ENCODE data around the gene IQCH.

Gene IQCH

GRCh38 chr15:67547836-67548235, 293.2 kb downstream of the IQCH start:
- H3K4me3 ChIP-seq (ENCODE audit: low read depth, low read length) = no peak overlapping the region
- no peak for DNase-seq (ENCODE audit: low read depth)
- no peak for TF ChIP-seq CTCF (IDR thresholded peaks at IDR 0.05; ENCODE audit: control insufficient read depth, extremely low read depth, insufficient read depth)

GRCh38 chr15:67548236-67548852, 293.8 kb downstream of the IQCH start:
- DNase-seq (ENCODE audit: low read depth) = no peak

DNA sequence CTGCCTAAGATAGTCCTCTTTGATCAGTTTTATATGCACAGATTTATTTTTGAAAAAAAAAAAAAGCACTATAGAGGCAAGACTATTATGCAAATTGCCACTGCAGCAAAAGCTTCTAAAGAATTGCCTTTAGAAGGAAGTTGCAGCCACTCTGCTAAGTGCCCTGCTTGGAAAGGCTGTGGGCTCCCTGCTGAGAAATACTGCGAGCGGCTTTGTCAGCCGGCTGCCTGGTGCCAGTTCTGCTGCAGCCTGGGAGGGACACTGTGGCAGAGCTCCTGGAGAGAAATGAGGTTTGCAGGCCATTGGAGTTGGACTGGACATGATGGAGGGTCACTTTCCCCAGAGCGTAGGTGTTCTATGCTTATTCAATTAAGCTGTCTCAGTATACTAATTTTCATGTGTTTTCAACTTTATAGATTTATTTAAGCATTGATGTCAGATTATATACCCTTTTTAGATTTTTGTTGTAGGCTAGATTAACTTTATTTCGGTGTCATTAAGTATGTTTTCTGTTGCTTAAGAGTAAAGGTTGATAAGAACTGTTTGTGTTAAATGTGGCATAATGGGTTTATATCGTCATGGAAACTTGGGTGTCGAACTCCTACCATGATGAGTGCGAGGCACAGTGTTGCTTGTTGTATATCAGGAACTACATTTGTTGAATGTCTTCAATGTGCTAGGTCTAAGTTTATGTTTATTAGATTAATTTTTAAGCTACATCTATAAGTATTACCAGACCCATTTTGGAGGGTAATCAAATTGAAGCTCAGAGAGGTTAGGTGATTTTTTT, 294.5 kb downstream of the IQCH start:
- H3K4me3 ChIP-seq (ENCODE audit: low read depth, low read length) = no peak overlapping the region
- no peak for TF ChIP-seq CTCF (IDR thresholded peaks at IDR 0.05; ENCODE audit: control insufficient read depth, extremely low read depth, insufficient read depth)
- no peak for DNase-seq (ENCODE audit: low read depth)

More at GRCh38 chr15:67548236-67548852, 293.8 kb downstream of the IQCH start:
- TF ChIP-seq CTCF (IDR thresholded peaks at IDR 0.05; ENCODE audit: control insufficient read depth, extremely low read depth, insufficient read depth) = no peak
- no peak overlapping the region for H3K4me3 ChIP-seq (ENCODE audit: low read depth, low read length)

- H3K4me3 ChIP-seq (ENCODE audit: low read depth, low read length) = no peak overlapping the region
- no peak for TF ChIP-seq CTCF (IDR thresholded peaks at IDR 0.05; ENCODE audit: control insufficient read depth, extremely low read depth, insufficient read depth)
- no peak for DNase-seq (ENCODE audit: low read depth)
Measured at GRCh38 chr15:67549736-67550135, 295.1 kb downstream of the IQCH start.

DNA sequence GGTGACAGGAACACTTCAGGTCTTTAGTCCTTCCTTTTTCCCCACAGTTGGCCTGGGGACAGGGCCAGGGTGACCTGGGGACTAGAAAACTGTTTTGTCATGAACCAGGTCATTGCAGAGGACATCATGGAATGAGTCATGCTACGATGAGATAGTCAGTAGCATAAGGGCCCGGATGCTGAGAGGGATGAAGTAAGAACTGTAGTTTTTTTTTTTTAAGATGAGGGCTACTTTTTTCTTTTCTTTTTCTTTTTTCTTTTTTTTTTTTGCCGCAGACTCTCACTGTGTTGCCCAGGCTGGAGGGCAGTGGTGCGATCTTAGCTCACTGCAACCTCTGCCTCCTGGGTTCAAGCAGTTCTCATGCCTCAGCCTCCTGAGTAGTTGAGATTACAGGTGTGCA, 295.9 kb downstream of the IQCH start:
- TF ChIP-seq CTCF (IDR thresholded peaks at IDR 0.05; ENCODE audit: control insufficient read depth, extremely low read depth, insufficient read depth) = no peak
- H3K4me3 ChIP-seq (ENCODE audit: low read depth, low read length) = no peak overlapping the region
- DNase-seq (ENCODE audit: low read depth) = no peak

DNA sequence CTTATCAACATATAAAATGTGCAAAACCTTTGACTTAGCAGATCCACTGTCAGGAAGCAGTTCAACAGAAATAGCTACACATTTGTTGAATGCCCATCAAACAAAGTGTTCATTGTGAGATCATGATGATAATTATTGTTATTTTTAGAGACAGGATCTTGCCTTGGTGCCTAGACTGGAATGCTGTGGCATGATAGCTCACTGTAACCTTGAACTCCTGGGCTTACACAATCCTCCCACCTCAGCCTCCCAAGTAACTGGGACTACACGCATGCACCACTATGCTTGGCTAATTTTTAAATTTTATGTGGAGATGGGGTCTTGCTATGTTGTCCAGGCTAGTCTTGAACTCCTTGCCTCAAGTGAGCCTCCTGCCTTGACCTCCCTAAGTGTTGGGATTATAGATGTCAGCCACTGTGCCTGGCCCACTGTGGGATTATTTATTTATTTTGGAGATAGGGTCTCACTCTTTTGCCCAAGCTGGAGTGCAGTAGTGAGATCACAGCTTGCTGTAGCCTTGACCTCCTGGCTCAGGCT, 296.7 kb downstream of the IQCH start:
- TF ChIP-seq CTCF (IDR thresholded peaks at IDR 0.05; ENCODE audit: control insufficient read depth, extremely low read depth, insufficient read depth) = no peak
- H3K4me3 ChIP-seq (ENCODE audit: low read depth, low read length) = no peak overlapping the region
- DNase-seq (ENCODE audit: low read depth) = no peak
